Tibial nerve (tissue), 4 donors: ENCODE measurements around the gene IGFL2.

ENCODE experiments used
- EP300 ChIP-seq, 2 donors: sonication (generic); formaldehyde crosslinking; IDR thresholded peaks; one replicate each; pipeline ENCODE4 v1.6.1; 2017; ENCODE audit warnings: antibody characterized with exemption in 2 of 2, mild to moderate bottlenecking in 1 of 2
- POLR2A ChIP-seq, 2 donors: fragments of 450-650 bp; IDR thresholded peaks; one replicate each; pipeline ENCODE4 v1.6.1; 2017; ENCODE audit warnings: antibody characterized with exemption in 2 of 2, mild to moderate bottlenecking in 2 of 2, moderate library complexity in 2 of 2
- TF ChIP-seq, protein P1 (sequence below), 5 experiments: fragments of 200-600 bp in 3 of 5; fragments of 450-650 bp in 2 of 5; sonication (generic) in 3 of 5; IDR thresholded peaks; one replicate each; pipeline ENCODE4 v1.5.1; 2016 to 2019; ENCODE audit warnings: antibody characterized with exemption in 5 of 5, mild to moderate bottlenecking in 3 of 5, moderate library complexity in 2 of 5

DNA sequence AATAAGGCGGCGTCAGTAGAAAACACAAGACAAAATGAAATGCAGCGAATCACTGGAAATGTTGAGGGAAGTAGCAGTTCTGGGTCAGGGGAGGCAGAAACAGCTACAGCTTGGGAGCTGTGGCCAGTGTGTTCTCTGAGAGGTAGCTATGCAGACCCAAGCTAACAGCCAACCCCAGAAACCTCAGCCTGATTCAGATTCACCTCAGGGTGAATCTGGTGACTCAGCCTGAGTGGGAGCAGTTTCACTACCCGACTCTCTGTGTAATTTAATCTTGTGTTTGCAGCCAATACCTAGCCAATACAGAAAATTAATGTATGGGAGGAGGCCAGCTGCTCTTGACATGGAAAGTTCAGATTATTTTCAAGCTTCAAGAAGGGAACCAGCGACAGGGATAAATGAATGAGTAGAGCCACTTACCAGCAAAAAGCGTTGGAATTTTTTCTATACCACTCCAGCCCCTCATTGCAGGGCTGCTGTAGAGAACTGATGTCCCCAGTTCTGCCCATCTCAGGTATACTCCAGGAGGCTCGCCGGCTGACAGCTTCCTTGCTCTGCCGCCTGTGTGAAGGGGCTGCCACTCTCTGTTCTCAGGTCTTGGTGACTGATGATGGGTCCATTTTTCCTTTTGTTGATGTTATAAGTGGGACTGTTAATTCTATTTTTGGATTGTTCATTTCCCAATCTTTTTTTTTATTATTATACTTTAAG, 32.5 kb upstream of the IGFL2 start:
- TF ChIP-seq, protein P1, sequence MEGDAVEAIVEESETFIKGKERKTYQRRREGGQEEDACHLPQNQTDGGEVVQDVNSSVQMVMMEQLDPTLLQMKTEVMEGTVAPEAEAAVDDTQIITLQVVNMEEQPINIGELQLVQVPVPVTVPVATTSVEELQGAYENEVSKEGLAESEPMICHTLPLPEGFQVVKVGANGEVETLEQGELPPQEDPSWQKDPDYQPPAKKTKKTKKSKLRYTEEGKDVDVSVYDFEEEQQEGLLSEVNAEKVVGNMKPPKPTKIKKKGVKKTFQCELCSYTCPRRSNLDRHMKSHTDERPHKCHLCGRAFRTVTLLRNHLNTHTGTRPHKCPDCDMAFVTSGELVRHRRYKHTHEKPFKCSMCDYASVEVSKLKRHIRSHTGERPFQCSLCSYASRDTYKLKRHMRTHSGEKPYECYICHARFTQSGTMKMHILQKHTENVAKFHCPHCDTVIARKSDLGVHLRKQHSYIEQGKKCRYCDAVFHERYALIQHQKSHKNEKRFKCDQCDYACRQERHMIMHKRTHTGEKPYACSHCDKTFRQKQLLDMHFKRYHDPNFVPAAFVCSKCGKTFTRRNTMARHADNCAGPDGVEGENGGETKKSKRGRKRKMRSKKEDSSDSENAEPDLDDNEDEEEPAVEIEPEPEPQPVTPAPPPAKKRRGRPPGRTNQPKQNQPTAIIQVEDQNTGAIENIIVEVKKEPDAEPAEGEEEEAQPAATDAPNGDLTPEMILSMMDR (IDR thresholded peaks at IDR 0.05): no peak
- TF ChIP-seq POLR2A (IDR thresholded peaks at IDR 0.05) (no peak), EP300 (IDR thresholded peaks at IDR 0.05) (no peak)
